Measurements from ENCODE around the gene MRPL33.

DNA sequence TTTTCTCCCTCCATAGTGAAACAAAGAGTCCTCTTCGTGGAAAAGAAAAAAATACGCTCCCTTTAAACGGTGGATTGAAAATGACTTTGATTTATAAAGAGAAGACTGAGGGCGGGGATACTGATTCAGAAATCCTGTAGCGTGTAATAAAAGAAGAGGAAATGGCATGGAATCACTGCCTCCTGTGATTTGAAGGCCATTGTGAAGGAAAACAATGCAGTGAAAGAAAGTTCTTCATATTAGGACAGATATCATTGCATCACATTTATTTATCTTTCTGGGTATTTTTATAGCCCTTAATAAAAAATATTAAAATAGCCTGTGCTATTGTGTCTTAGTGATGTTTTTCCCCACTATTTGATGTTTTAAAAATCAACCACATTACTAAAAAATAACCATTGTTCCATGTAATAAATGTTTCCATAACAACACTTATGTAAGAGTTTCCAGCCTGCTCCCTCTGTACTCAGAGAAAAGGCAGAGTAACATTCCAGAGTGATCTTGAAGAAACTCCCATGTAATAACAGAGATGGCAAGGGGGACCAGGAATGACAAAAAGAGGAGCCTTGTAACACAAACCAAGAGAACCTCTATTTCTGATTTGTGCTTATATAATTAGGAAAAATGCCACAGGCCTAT lies 8.0 kb downstream of the MRPL33 start:
- TF ChIP-seq POLR2A (IDR thresholded peaks at IDR 0.05; ENCODE audit: low read length) (no peak), GATA1 (IDR thresholded peaks at IDR 0.05; ENCODE audit: low read depth, low read length) (no peak)
